Esophagus squamous epithelium (tissue), 5 donors: ENCODE data around the gene ZNF445. TPM values are rescaled to one million over a fixed set of nuclear protein-coding genes. Genes with fewer than 3 reads are reported as not detected.
"Not testable (repeated sequence)": the region's sequence is repeated elsewhere in the genome, so short reads cannot be mapped to it uniquely, and the experiment has no call there.

Experiments
- DNase-seq: peaks from one replicate; lab custom pipeline; 2025; lab: John Stamatoyannopoulos, UW
- H3K27ac ChIP-seq, 4 donors: fragments of 200-600 bp; sonication (generic); one replicate each; pipeline ENCODE4 v1.5.1; 2016 to 2019; ENCODE audit warnings: mild to moderate bottlenecking in 1 of 4
- H3K27me3 ChIP-seq, 4 donors: fragments of 200-600 bp; sonication (generic); 1 replicate in 3 of 4; 2 replicates in 1 of 4; pipeline versions ENCODE4 v1.5.1 to v1.6.0; 2017 to 2021; ENCODE audit warnings: antibody characterized with exemption in 1 of 4
- H3K36me3 ChIP-seq, 3 donors: fragments of 200-600 bp; sonication (generic); one replicate each; pipeline ENCODE4 v1.5.1; 2016 to 2019
- H3K4me1 ChIP-seq, 3 donors: fragments of 200-600 bp; sonication (generic); one replicate each; pipeline ENCODE4 v1.5.1; 2017 to 2019
- H3K4me3 ChIP-seq, 4 donors: fragments of 200-600 bp; sonication (generic); 1 replicate in 3 of 4; 2 replicates in 1 of 4; pipeline ENCODE4 v1.5.1; 2016 to 2019; ENCODE audit warnings: mild to moderate bottlenecking in 2 of 4, moderate library complexity in 1 of 4
- H3K9me3 ChIP-seq, 3 donors: fragments of 200-600 bp; sonication (generic); one replicate each; pipeline ENCODE4 v1.5.1; 2016 to 2019
- POLR2A ChIP-seq, 4 donors: fragments of 450-650 bp; IDR thresholded peaks; one replicate each; pipeline ENCODE4 v1.6.1; 2017; ENCODE audit warnings: antibody characterized with exemption in 4 of 4, mild to moderate bottlenecking in 4 of 4, moderate library complexity in 3 of 4
- WGBS, 2 donors: methylation state at CpG; one replicate each; pipeline ENCODE4 v1.1.5; 2018; 5-methylcytosine and 5-hydroxymethylcytosine counted together
- intact Hi-C: fragments of 100-400 bp; cut with DNase I; formaldehyde crosslinking; loops from one replicate; pipeline ENCODE4 v1.15.0; 2022
- total RNA-seq, 4 donors: library from RNA; depleted of rRNA; stranded (reverse); fragments of >200 nt; gene quantifications; one replicate each; pipeline ENCODE4 v1.1.0, GENCODE V29; 2016
- TF ChIP-seq, protein P1 (sequence below), 6 experiments: fragments of 450-650 bp in 4 of 6; fragments of 200-600 bp in 2 of 6; sonication (generic) in 2 of 6; IDR thresholded peaks; one replicate each; pipeline ENCODE4 v1.5.1; 2016 to 2019; ENCODE audit warnings: antibody characterized with exemption in 6 of 6, mild to moderate bottlenecking in 4 of 6, moderate library complexity in 4 of 6
- donor health status: DM: yes; HTN: yes; CAD: no.

ZNF445 gene
- total RNA-seq, 4 donors from 2014 or later: 3.2 to 6.9 (median 4.6) TPM

DNA sequence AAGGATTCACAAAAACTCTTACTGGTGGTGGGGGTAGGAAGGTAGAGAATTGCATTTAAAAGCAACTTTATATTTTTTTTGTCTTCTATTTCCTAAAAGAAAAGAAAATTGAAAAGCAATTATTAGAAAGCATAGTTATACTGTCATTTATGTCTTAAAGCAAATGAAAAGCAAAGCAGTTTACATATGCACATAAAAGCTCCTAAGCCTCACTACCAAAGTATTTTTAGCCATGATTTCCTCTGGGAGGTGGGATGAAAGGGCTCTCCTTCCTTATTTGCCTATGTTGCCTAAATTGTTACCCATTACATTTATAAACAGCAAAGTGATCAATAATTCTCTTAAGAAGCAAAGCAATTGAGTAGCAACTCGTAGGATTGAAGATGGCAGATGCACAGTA, 7.0 kb downstream of the ZNF445 start:
- DNase-seq: no peak
- Histone ChIP-seq H3K36me3 (peaks cover 0 to 24% (median 0%) of the 10 kb centered on the region in 3 donors), H3K4me3 (no peak overlapping the region), H3K9me3 (no peaks in the 10 kb centered on the region), H3K4me1 (peaks cover 0 to 39% (median 0%) of the 10 kb centered on the region in 3 donors), H3K27ac (no peak overlapping the region), H3K27me3 (no peaks in the 10 kb centered on the region)
- 92 to 94% methylated on average over 1 of the region's 1 CpG for WGBS, 2 donors
- TF ChIP-seq, protein P1, sequence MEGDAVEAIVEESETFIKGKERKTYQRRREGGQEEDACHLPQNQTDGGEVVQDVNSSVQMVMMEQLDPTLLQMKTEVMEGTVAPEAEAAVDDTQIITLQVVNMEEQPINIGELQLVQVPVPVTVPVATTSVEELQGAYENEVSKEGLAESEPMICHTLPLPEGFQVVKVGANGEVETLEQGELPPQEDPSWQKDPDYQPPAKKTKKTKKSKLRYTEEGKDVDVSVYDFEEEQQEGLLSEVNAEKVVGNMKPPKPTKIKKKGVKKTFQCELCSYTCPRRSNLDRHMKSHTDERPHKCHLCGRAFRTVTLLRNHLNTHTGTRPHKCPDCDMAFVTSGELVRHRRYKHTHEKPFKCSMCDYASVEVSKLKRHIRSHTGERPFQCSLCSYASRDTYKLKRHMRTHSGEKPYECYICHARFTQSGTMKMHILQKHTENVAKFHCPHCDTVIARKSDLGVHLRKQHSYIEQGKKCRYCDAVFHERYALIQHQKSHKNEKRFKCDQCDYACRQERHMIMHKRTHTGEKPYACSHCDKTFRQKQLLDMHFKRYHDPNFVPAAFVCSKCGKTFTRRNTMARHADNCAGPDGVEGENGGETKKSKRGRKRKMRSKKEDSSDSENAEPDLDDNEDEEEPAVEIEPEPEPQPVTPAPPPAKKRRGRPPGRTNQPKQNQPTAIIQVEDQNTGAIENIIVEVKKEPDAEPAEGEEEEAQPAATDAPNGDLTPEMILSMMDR (IDR thresholded peaks at IDR 0.05): no peak
- TF ChIP-seq POLR2A (IDR thresholded peaks at IDR 0.05): no peak
- intact Hi-C loops: no loop called here

DNA sequence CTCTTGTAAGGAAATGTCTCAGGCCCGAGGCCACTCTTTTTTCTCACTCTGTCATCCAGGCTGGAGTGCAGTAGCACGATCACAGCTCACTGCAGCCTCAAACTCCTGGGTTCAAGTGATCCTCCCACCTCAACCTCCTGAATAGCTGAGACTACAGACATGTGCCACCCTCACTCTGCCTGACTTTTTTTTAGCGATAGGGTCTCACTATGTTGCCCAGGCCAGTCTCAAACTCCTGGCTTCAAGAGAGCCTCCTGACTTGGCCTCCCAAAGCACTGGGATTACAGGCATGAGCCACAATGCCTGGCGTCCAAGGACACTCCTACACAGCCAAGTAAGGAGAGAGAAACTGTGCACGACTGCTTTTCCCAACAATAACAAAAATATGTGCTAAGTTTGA, 7.6 kb downstream of the ZNF445 start:
- peaks cover 0 to 34% (median 0%) of the 10 kb centered on the region in 3 donors for H3K4me1 ChIP-seq
- WGBS, 2 donors: 72 to 73% methylated on average over 5 of the region's 5 CpGs
- H3K4me3 ChIP-seq: no peak overlapping the region
- peaks cover 0 to 27% (median 0%) of the 10 kb centered on the region in 3 donors for H3K36me3 ChIP-seq
- no peak for DNase-seq
- intact Hi-C loops: no loop called here
- no peak overlapping the region for H3K27ac ChIP-seq
- H3K9me3 ChIP-seq: no peaks in the 10 kb centered on the region
- TF ChIP-seq, protein P1 (IDR thresholded peaks at IDR 0.05): no peak
- TF ChIP-seq POLR2A (IDR thresholded peaks at IDR 0.05): no peak
- no peaks in the 10 kb centered on the region for H3K27me3 ChIP-seq

DNA sequence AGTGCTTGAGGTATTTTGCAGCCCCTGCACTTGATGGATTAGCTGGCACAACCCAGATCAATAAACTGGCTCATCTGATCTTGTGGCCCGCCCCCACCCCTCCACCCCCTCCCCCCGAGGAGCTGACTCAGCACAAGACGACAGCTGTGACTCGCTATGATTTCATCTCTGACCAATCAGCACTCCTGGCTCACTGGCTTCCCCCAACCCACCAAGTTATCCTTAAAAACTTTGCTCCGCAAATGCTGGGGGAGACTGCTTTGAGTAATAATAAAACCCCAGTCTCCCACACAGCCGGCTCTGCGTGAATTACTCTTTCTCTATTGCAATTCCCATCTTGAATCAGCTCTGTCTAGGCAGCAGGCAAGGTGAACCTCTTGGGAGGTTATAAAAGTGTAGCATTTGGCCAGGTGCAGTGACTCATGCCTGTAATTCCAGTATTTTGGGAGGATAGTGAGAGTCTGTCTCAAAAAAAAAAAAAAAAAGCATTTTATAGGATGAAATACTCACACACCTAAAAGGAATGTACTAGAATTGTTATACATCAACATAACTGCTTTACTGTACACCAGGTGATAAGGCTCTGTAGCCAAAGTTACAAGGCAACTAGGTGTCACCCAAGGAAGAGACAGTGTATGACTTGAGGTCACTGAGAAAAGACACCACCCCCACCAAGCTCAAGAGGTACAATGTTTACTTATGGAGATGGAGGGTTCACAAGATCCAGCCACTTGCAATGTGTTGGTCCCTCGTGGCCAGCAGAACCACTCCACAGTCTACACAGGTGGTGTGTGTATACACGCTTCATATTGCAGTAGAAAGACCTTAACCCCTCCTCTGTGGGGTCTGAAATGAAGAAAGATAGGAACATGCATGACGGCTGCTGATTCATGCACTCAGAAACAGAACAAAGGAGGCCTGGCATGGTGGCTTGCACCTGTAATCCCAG, 8.6 kb downstream of the ZNF445 start:
- Histone ChIP-seq H3K9me3 (no peaks in the 10 kb centered on the region), H3K4me3 (no peak overlapping the region), H3K27ac (no peak overlapping the region), H3K27me3 (no peaks in the 10 kb centered on the region), H3K36me3 (peaks cover 0 to 37% (median 0%) of the 10 kb centered on the region in 3 donors), H3K4me1 (peaks cover 0 to 31% (median 0%) of the 10 kb centered on the region in 3 donors)
- TF ChIP-seq, protein P1 (IDR thresholded peaks at IDR 0.05): no peak
- TF ChIP-seq POLR2A (IDR thresholded peaks at IDR 0.05): no peak
- intact Hi-C loops: no loop called here
- WGBS, 2 donors: 54 to 69% methylated on average over 3 to 5 of the region's 10 CpGs
- no peak for DNase-seq

DNA sequence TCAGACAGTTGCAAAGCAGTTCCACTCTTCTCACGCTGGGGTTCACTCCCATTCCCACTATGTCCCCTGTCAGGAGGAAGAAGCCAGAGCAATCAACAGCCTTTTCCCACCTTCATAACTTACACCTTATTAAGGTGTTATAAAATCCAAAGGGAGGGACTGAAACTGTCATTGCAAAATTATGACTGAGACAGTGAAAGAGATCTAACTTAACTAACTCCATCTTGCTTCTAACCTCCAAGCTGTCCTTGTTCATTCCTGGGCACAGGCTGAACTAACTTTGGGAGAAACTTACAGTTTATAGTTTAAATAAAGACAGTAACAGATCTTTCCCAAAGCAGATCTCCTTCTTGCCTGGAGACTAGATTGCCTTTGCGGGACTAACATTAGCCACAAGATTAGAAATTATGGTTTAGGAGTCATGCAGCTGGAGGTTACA, 9.4 kb downstream of the ZNF445 start:
- H3K27me3 ChIP-seq, H3K27ac ChIP-seq, H3K4me3 ChIP-seq, DNase-seq, intact Hi-C loops, H3K9me3 ChIP-seq: not testable (repeated sequence)
- H3K4me1 ChIP-seq: peaks cover 0 to 31% (median 0%) of the 10 kb centered on the region in 3 donors
- H3K36me3 ChIP-seq: peaks cover 0 to 45% (median 0%) of the 10 kb centered on the region in 3 donors
- 88% methylated on average over 2 of the region's 2 CpGs for WGBS, 2 donors

DNA sequence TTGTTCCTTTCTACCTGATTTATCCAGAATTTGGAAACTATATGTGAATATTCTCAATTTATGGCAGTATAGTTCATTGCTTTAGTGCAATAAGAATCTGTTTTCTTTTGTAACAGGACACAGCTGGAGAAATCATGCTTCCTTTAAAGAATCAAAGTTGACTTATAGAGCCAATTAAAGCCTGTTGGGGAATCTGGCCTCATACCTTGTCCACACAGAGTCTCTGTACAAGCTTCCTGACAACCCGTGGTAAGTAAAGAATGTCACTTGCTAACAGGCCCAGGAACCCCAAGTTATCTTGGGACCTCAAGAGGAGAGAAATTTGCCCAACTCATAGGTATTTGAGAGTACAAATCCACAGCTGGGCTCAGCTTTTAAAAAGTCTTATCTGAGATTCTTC, 10.2 kb downstream of the ZNF445 start:
- Histone ChIP-seq H3K4me1 (peaks cover 0 to 26% (median 0%) of the 10 kb centered on the region in 3 donors), H3K27ac (no peak overlapping the region), H3K9me3 (no peaks in the 10 kb centered on the region), H3K4me3 (no peak overlapping the region), H3K36me3 (peaks cover 0 to 53% (median 0%) of the 10 kb centered on the region in 3 donors), H3K27me3 (no peaks in the 10 kb centered on the region)
- intact Hi-C loops: no loop called here
- DNase-seq: no peak
- TF ChIP-seq, protein P1 (IDR thresholded peaks at IDR 0.05): no peak
- no peak for TF ChIP-seq POLR2A (IDR thresholded peaks at IDR 0.05)
- WGBS, 2 donors: 40 to 45% methylated on average over 1 of the region's 1 CpG

DNA sequence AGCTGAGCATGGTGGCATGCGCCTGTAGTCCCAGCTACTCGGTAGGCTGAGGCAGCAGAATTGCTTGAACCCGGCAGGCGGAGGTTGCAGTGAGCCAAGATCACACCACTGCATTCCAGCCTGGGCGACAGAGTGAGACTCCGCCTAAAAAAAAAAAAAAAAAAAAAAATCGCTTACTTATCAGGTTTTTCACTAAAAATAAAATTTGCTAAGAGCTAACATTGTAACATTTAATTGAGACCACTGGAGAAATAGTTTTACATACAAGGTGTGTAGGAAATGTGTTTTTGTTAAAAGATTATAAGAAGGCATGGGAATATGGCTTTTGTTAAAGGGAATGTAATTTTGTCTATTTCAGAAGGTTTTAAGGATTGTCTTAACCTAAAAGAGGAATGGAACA, 12.6 kb downstream of the ZNF445 start:
- 94% methylated on average over 6 to 7 of the region's 7 CpGs for WGBS, 2 donors
- H3K36me3 ChIP-seq: peaks cover 0 to 72% (median 0%) of the 10 kb centered on the region in 3 donors
- intact Hi-C loops: not testable (repeated sequence)

More for the DNA sequence above, 12.6 kb downstream of the ZNF445 start:
- not testable (repeated sequence) for H3K27me3 ChIP-seq, DNase-seq, H3K4me3 ChIP-seq, H3K27ac ChIP-seq
- H3K4me1 ChIP-seq: peaks cover 0 to 16% (median 0%) of the 10 kb centered on the region in 3 donors
- peaks cover 0 to 17% (median 10%) of the 10 kb centered on the region in 3 donors for H3K9me3 ChIP-seq
